D721Med (cell line): ENCODE measurements around the gene CAPN10.

Source experiments
- DNase-seq: peaks from one replicate; pipeline ENCODE4 v3.0.0; 2011; ENCODE audit warnings: low spot score; ENCODE audit not compliant: insufficient read length
- FAIRE-seq: peaks from 2 replicates; lab custom pipeline; 2011; peaks lifted over from hg19 to GRCh38; lab: Jason Lieb, UNC
- TF ChIP-seq, protein P1 (sequence below): IDR thresholded peaks from 2 replicates; pipeline ENCODE4 v1.5.1; 2012; ENCODE audit warnings: mild to moderate bottlenecking, control low read depth; ENCODE audit not compliant: insufficient read depth; ENCODE audit errors: missing control alignments

CAPN10 gene

DNA sequence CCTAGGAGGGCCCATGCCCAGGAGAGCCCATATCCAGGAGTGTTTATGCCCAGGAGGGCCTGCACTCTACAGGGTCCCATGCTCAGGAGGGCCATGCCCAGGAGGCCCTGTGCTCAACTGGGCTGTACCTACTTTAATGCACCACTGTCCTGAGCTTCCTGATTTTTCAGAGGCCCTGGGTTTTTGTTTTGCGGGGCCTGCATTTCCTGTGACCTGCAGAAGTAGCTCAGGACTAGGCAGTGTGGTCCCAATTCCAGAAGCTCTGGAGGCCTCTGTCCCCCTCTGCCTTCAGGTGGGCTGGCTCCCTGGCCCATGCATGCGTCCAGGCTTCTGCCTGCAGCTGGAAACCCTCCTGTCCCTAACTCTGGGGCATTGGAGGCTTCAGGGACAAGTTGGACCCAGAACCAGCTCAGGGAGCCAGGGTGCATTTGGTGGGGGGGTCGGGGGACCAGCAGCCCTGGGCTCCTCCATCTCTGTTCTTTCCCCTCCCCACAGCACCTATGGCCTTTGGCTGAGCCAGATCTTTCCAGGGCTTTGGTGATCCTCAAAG, 49.5 kb downstream of the CAPN10 start:
- TF ChIP-seq, protein P1, sequence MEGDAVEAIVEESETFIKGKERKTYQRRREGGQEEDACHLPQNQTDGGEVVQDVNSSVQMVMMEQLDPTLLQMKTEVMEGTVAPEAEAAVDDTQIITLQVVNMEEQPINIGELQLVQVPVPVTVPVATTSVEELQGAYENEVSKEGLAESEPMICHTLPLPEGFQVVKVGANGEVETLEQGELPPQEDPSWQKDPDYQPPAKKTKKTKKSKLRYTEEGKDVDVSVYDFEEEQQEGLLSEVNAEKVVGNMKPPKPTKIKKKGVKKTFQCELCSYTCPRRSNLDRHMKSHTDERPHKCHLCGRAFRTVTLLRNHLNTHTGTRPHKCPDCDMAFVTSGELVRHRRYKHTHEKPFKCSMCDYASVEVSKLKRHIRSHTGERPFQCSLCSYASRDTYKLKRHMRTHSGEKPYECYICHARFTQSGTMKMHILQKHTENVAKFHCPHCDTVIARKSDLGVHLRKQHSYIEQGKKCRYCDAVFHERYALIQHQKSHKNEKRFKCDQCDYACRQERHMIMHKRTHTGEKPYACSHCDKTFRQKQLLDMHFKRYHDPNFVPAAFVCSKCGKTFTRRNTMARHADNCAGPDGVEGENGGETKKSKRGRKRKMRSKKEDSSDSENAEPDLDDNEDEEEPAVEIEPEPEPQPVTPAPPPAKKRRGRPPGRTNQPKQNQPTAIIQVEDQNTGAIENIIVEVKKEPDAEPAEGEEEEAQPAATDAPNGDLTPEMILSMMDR = no peak
- DNase-seq (no peak), FAIRE-seq (no peak)

DNA sequence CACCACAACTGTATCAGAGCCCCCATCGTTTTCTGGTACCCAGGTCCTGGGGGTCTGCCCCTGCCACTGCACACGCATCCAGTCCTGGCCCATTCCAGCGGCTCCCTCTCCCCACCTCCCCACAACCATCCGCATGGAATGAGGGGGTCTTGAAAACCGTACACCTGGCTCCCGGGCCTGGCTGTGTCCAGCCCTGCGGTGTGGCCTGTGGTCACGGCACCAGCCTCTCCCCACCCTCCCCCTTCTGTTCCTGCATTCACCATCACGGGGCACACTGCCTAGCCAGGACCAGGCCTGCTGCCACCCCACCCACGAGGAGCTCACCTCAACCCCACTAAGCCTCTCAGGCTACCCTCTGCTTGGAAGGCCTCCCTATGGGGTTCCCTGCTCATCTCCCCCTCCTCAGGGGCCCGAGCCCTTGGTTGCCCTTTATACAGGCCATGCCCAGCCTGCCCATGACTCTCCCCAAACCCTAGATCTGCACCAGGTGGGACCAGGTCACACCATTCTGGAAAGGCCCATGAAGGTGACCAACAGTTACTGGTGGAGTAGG, 50.1 kb downstream of the CAPN10 start:
- TF ChIP-seq, protein P1 = no peak
- DNase-seq (no peak), FAIRE-seq (no peak)

DNA sequence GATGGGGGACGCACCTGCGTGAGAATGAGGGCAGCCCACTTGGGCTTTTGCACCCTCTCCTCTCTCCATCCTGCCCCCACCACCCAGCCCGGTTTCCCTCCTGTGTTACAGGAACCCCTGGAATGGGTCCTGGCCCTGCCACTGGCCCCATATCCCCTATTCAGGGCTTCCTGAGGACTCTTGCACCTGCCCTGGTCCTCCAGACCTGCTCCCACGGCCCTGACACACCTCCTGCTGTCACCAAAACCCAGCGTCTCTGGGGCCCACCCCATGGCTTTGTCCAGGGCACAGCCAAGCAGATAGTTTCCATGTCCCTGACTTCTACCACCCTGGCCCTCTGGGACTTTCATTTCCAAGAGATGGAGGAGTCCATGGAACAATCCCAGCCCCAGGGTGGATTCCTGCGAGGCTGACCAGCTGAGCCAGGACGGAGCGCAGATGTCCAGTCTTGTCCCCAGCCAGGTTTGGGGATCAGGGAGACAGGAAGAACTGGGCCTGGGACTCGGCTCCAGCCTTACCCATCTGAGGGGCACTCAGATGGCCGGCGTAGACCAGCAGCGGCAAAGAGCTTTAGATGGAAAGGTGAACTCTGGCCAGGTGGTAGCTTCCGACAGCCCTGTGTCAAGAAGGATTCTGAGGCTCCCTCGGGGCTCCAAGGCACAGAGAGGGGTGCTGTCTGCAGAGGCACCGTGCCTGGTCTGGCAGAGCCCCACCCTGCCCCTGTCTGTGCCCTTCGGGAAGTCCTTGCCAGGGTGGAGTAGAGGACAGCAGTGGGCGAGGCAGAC, 50.8 kb downstream of the CAPN10 start:
- no peak for FAIRE-seq
- TF ChIP-seq, protein P1 = no peak
- no peak for DNase-seq

DNA sequence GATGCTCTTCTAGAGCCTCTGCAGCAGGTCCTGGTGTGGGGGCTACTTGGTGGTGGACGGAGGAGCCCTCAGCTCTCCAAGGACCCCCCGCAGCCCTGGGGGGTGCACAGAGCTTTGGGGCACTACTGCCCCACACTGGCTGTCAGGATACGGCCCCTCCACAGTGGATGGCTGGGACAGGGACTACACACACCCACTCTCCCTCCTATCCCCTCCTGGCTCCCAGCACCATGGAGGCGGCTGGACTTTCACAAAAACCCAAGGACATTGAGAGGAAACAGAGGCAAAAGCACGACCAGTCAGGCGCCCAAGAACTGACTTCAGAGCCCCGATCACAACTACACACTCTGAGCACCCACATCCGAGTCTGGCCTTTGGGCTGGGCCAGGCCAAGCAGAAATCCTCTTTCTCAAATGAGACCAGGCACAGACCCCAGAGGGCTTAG, 51.4 kb downstream of the CAPN10 start:
- DNase-seq (no peak), FAIRE-seq (no peak)
- TF ChIP-seq, protein P1 = no peak

DNA sequence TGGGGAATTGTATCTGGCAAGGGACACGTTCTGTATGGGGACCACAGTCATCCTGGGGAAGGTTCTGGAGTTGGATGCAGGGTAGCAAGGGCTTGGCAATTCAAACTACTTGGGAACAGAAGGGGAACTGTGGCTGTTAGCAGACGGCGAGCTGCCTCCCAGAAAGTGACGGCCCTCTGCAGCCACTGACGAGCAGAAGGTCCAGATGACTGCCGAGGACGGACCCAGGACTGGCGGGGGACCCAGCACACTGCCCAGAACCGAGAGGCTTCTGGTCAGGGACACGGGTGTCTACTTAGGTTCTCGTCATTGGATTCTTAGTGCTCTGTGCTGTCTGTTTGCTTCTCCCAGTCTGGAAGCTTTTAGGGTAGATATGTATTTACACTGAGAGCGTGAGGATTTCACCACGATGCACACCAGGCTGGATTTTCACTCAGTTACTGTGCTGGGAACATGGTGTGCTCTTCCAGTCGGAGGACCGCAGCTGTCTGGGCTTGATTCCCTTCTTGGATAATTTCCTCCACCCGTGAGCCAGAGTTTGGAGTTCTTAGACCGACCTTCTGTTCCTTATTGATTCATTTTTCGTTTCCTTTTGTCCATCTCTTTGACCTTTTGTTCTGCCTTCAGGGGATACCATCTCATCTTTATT, 52.1 kb downstream of the CAPN10 start:
- TF ChIP-seq, protein P1 = no peak
- FAIRE-seq (no peak), DNase-seq (no peak)

DNA sequence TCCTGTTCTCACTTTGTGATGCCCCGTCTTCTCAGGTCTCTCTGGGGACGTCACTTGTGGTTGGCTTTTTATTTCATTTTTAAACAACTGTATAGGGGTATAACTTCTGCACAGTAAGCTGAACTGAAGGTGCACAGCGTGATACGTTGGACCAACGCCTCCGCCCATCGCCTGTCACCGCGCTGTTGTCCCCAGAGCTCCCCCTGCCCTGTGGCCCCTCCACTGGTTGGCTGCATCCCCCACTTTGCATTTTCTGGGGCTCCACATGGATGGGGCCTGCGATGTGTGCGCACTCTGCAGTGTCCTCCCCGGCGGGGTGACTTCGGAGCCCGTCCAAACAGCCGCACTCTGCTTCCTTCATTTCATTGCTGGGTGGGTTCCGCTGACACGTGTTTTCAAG, 53.0 kb downstream of the CAPN10 start:
- TF ChIP-seq, protein P1 = no peak
- FAIRE-seq (no peak), DNase-seq (no peak)

DNA sequence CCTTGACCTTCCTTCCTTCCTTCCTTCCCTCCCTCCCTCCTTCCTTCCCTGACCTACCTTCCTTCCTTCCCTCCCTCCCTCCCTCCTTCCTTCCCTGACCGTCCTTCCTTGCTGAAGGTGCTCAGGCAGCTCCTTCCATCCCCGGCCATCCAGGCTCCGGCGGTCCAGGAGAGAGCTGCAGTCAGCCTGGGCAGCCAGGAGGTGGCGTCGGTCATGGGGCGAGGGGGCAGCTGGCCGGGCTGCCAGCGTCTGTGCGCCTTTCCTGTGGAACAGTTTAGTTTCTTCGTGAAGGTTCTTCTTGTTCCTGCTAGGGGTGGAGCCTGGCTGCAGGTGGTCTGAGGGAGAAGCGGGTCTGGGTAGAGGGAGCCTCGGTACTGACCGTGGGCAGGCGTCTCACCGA, 54.4 kb downstream of the CAPN10 start:
- FAIRE-seq (no peak), DNase-seq (peak; percentile 55)
- TF ChIP-seq, protein P1 = peak; percentile 42
